Testis (tissue), 3 donors: Measurements from ENCODE around the gene LEMD3. TPM values are rescaled to one million over a fixed set of nuclear protein-coding genes. Genes with fewer than 3 reads are reported as not detected.

ENCODE experiments used
- DNase-seq: peaks from one replicate; pipeline ENCODE4 v3.0.0-alpha.2; 2019
- H3K27ac ChIP-seq, 2 donors: fragments of 200-600 bp; sonication (generic); one replicate each; pipeline ENCODE4 v1.5.1; 2019
- H3K27me3 ChIP-seq: fragments of 200-600 bp; sonication (generic); one replicate; pipeline ENCODE4 v1.5.1; 2019
- H3K36me3 ChIP-seq: fragments of 200-600 bp; sonication (generic); one replicate; pipeline ENCODE4 v1.5.1; 2017; ENCODE audit warnings: low read depth; ENCODE audit errors: missing control alignments
- H3K4me1 ChIP-seq: fragments of 200-600 bp; sonication (generic); one replicate; pipeline ENCODE4 v1.5.1; 2019
- H3K4me3 ChIP-seq, 2 donors: fragments of 200-600 bp; sonication (generic); one replicate each; pipeline ENCODE4 v1.5.1; 2017 to 2019
- H3K9me3 ChIP-seq: fragments of 200-600 bp; sonication (generic); one replicate; pipeline ENCODE4 v1.5.1; 2017
- POLR2A ChIP-seq: fragments of 450-650 bp; IDR thresholded peaks from one replicate; pipeline ENCODE4 v1.6.1; 2017; ENCODE audit warnings: antibody characterized with exemption, mild to moderate bottlenecking, moderate library complexity
- WGBS, 2 donors: methylation state at CpG; one replicate each; pipeline ENCODE4 v1.1.5; 2018; 5-methylcytosine and 5-hydroxymethylcytosine counted together
- intact Hi-C: fragments of 100-400 bp; cut with DNase I; formaldehyde crosslinking; loops from one replicate; pipeline ENCODE4 v1.15.1; 2023; ENCODE audit warnings: low total_unique reads
- polyA plus RNA-seq: library from polyadenylated mRNA; stranded (reverse); fragments of 350-450 nt; fragmentation: Illumina TruSeq; extraction: RNeasy Lipid Tissue Mini Kit (QIAGEN cat#74804); gene quantifications from one replicate; pipeline ENCODE4 v1.2.3, GENCODE V29; 2014; ENCODE audit warnings: low read depth, low replicate concordance; ENCODE audit not compliant: insufficient read depth
- total RNA-seq, 2 donors: library from RNA; depleted of rRNA; stranded (reverse); fragments of >200 nt; gene quantifications; one replicate each; pipeline ENCODE4 v1.2.3, GENCODE V29; 2016
- TF ChIP-seq, protein P1 (sequence below), 3 experiments: fragments of 450-650 bp in 2 of 3; fragments of 200-600 bp in 1 of 3; sonication (generic) in 1 of 3; IDR thresholded peaks; one replicate each; pipeline ENCODE4 v1.5.1; 2016 to 2019; ENCODE audit warnings: antibody characterized with exemption in 3 of 3, mild to moderate bottlenecking in 2 of 3, moderate library complexity in 1 of 3

LEMD3 gene
- total and polyA plus RNA-seq, 3 donors from 2014 or later, result 38.7 to 92.4 (median 72.4) TPM

DNA sequence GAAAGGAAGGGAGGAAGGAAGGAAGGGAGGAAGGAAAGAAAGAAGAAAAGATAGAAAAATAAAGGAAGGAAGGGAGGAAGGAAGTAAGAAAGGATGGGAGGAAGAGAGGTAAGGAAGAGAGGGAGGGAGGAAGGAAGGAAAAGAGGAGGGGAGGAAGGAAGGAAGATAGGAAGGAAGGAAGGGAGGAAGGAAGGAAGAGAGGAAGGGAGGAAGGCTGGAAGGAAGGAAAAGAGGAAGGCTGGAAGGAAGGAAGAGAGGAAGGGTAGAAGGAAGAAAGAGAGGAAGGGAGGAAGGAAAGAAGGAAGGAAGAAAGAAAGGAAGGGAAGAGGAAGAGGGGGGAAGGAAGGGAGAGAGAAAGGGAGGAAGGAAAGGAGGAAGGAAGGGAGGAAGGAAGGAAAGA lies 35.5 kb upstream of the LEMD3 start:
- TF ChIP-seq, protein P1, sequence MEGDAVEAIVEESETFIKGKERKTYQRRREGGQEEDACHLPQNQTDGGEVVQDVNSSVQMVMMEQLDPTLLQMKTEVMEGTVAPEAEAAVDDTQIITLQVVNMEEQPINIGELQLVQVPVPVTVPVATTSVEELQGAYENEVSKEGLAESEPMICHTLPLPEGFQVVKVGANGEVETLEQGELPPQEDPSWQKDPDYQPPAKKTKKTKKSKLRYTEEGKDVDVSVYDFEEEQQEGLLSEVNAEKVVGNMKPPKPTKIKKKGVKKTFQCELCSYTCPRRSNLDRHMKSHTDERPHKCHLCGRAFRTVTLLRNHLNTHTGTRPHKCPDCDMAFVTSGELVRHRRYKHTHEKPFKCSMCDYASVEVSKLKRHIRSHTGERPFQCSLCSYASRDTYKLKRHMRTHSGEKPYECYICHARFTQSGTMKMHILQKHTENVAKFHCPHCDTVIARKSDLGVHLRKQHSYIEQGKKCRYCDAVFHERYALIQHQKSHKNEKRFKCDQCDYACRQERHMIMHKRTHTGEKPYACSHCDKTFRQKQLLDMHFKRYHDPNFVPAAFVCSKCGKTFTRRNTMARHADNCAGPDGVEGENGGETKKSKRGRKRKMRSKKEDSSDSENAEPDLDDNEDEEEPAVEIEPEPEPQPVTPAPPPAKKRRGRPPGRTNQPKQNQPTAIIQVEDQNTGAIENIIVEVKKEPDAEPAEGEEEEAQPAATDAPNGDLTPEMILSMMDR (IDR thresholded peaks at IDR 0.05), result no peak
- TF ChIP-seq POLR2A, result no peak
- Histone ChIP-seq H3K36me3 (no peaks in the 10 kb centered on the region), H3K4me3 (no peak overlapping the region), H3K27ac (no peak overlapping the region), H3K4me1 (no peaks in the 10 kb centered on the region), H3K9me3 (no peaks in the 10 kb centered on the region), H3K27me3 (no peaks in the 10 kb centered on the region)
- intact Hi-C loops, result no loop called here
- DNase-seq, result no peak

DNA sequence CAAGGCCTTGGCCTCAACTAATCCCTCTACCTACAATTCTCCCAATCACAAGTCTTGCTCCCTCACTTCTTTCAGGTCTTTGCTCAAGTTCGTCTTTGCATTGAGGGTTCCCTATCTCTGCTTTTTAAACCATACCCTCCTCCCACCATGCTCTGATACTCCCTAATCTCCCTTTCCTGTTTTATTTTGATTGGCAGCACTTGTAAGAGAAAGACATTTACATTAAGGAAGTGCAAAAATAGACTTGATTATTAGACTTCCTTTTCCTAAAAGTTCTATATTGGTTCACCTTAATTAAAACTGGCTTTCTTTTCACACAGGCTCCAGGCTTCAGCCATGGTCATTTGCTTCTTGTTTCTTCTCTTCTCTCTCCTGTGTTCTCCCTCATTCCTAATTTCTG lies 30.0 kb upstream of the LEMD3 start:
- 24 to 28% methylated on average over 1 of the region's 1 CpG for WGBS, 2 donors
- no peak for DNase-seq
- H3K27ac ChIP-seq, result no peak overlapping the region
- no peaks in the 10 kb centered on the region for H3K4me1 ChIP-seq
- intact Hi-C loops, result no loop called here
- TF ChIP-seq, protein P1 (IDR thresholded peaks at IDR 0.05), result no peak
- TF ChIP-seq POLR2A, result no peak
- no peaks in the 10 kb centered on the region for H3K27me3 ChIP-seq
- H3K4me3 ChIP-seq, result no peak overlapping the region
- H3K36me3 ChIP-seq, result no peaks in the 10 kb centered on the region
- H3K9me3 ChIP-seq, result no peaks in the 10 kb centered on the region

DNA sequence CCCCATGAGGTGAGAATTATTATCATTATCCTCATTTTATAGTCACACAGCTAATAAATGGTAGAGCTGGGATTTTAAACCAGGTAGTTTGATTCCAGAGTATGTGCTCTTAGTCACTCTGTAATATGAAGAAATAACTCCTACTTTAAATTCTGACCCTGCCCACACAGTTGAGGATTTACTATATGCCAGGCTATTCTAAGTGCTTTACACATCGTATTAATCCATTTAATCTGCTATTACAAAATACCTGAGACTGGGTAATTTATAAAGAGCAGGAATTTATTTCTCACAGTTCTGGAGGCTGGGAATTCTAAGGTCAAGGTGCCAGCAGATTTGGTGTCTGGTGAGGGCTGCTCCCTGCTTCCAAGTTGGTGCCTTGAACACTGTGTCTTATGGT lies 28.6 kb upstream of the LEMD3 start:
- DNase-seq, result no peak
- no peak for TF ChIP-seq POLR2A
- TF ChIP-seq, protein P1 (IDR thresholded peaks at IDR 0.05), result no peak
- no peak overlapping the region for H3K27ac ChIP-seq
- no peaks in the 10 kb centered on the region for H3K9me3 ChIP-seq
- H3K36me3 ChIP-seq, result no peaks in the 10 kb centered on the region
- H3K4me1 ChIP-seq, result no peaks in the 10 kb centered on the region
- no peak overlapping the region for H3K4me3 ChIP-seq
- H3K27me3 ChIP-seq, result no peaks in the 10 kb centered on the region
- 87 to 91% methylated on average over 1 of the region's 1 CpG for WGBS, 2 donors
- intact Hi-C loops, result no loop called here

DNA sequence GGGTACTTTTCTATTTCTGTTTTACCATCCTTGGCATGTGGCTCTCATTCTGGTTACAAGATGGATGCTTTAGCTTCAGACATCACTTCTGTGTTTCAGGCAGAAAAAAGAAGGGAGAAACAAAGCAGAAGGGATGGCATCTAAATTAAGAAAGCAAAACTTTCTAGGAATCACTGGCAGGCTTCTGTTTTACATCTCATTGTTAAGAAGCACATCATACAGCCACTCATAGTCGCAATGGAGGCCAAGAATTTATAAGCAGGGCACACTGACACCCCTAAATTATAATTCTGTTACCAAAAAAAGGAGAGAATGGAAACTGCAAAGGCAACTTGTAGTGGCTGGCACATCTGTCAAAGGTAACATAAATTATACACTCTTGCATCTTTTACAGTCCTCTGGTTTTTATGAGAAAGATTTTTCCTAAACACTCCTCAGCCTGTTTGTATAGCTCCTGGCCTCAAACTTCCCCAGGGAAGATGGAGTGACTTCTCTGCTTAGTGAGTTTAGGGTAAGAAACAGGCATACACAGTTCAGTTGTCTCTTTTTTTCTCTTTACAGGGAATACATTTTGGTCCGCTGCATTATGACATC lies 22.0 kb upstream of the LEMD3 start:
- TF ChIP-seq, protein P1 (IDR thresholded peaks at IDR 0.05), result no peak
- TF ChIP-seq POLR2A, result no peak
- no peak for DNase-seq
- H3K27ac ChIP-seq, result no peak overlapping the region
- no peaks in the 10 kb centered on the region for H3K36me3 ChIP-seq
- intact Hi-C loops, result no loop called here
- H3K4me3 ChIP-seq, result no peak overlapping the region
- no peaks in the 10 kb centered on the region for H3K27me3 ChIP-seq
- no peaks in the 10 kb centered on the region for H3K9me3 ChIP-seq
- 68 to 83% methylated on average over 2 of the region's 2 CpGs for WGBS, 2 donors
- no peaks in the 10 kb centered on the region for H3K4me1 ChIP-seq

DNA sequence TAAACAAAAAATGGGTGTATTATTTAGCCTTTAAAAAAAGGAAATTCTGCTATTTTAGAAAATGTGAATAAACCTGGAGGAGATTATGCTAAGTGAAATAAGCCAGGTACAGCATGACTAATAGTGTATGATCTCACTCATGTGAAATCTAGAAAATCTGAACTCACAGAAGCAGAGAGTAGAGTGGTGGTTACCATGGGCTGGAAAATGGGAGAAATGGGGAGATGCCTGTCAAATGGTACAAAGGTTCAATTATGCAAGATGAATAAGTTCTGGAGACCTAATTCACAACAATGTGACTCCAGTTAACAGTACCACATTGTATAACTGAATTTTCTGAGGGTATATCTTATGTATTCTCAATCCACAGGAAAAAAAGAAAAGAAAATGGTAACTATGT lies 17.4 kb upstream of the LEMD3 start:
- H3K4me3 ChIP-seq, result no peak overlapping the region
- H3K27ac ChIP-seq, result no peak overlapping the region
- intact Hi-C loops, result no loop called here
- H3K36me3 ChIP-seq, result no peaks in the 10 kb centered on the region
- H3K27me3 ChIP-seq, result no peaks in the 10 kb centered on the region
- no peaks in the 10 kb centered on the region for H3K9me3 ChIP-seq
- no peaks in the 10 kb centered on the region for H3K4me1 ChIP-seq
- TF ChIP-seq, protein P1 (IDR thresholded peaks at IDR 0.05), result no peak
- TF ChIP-seq POLR2A, result no peak
- no peak for DNase-seq
